K562 (cell line): ENCODE measurements around the gene AGAP1. TPM values are rescaled to one million over a fixed set of nuclear protein-coding genes. Genes with fewer than 3 reads are reported as not detected.

Source experiments
- ATAC-seq: fragments of 200-7000 bp; cut with Tn5 transposase; 3 replicates; pipeline ENCODE4 v1.9.1; 2020; ENCODE audit warnings: moderate library complexity
- BruUV-seq: library from RNA; stranded (reverse); fragments of 400-500 nt; replicated peaks from 2 replicates; lab custom pipeline; 2021; lab: Mats Ljungman, UMichigan
- CTCF ChIA-PET: fragments of 300-600 bp; formaldehyde crosslinking; extraction: SDS; loops from one replicate; lab custom pipeline; 2021; ENCODE audit warnings: low intra/inter-chr PET ratio; lab: Yijun Ruan, JAX
- POLR2A ChIA-PET: fragments of 300-600, 350-650 bp; sonication (Branson Sonifier 250); formaldehyde crosslinking; extraction: SDS; loops from one replicate; lab custom pipeline; 2021; ENCODE audit warnings: antibody characterized with exemption, inconsistent platforms; lab: Yijun Ruan, JAX
- DNase-seq, 4 experiments: peaks; one replicate each; pipeline versions ENCODE4 v3.0.0 to v3.0.0-alpha.2; 2011 to 2018; ENCODE audit warnings: low spot score in 3 of 4, mixed read lengths in 3 of 4; ENCODE audit errors: extremely low read depth in 1 of 4
- FAIRE-seq: peaks from 2 replicates; lab custom pipeline; 2011; peaks lifted over from hg19 to GRCh38; lab: Jason Lieb, UNC
- H2AFZ ChIP-seq: 2 replicates; pipeline ENCODE4 v1.6.0; 2011; ENCODE audit warnings: low read depth, low read length, control low read depth, inconsistent platforms
- H3K27ac ChIP-seq: fragments of 200-600 bp; 3 replicates; pipeline ENCODE4 v1.8.0; 2011; ENCODE audit warnings: low read depth, mild to moderate bottlenecking, control low read depth, inconsistent platforms, low read length, moderate library complexity, mixed read lengths; ENCODE audit errors: extremely low read depth
- H3K27me3 ChIP-seq, 2 experiments: fragments of 300-600 bp in 1 of 2; 2 replicates in 1 of 2; 3 replicates in 1 of 2; pipeline versions ENCODE4 v1.6.0 to v1.8.0; 2011; ENCODE audit warnings: inconsistent platforms in 2 of 2, low read length in 2 of 2, mild to moderate bottlenecking in 1 of 2, mixed read lengths in 1 of 2, moderate library complexity in 1 of 2; ENCODE audit not compliant: control insufficient read depth in 2 of 2, insufficient read depth in 2 of 2
- H3K36me3 ChIP-seq: fragments of 300-600 bp; 3 replicates; pipeline ENCODE4 v1.8.0; 2011; ENCODE audit warnings: mild to moderate bottlenecking, low read length, inconsistent platforms; ENCODE audit not compliant: control insufficient read depth, insufficient read depth
- H3K4me1 ChIP-seq, 2 experiments: fragments of 200-600 bp in 1 of 2; replicated peaks in 1 of 2; 2 replicates in 1 of 2; 3 replicates in 1 of 2; pipeline versions ENCODE4 v1.5.1 to v1.8.0; 2011; ENCODE audit warnings: inconsistent platforms in 2 of 2, low read length in 2 of 2, mild to moderate bottlenecking in 1 of 2, mixed read lengths in 1 of 2, moderate library complexity in 1 of 2; ENCODE audit not compliant: control insufficient read depth in 2 of 2, insufficient read depth in 2 of 2
- H3K4me2 ChIP-seq: 2 replicates; pipeline ENCODE4 v1.6.1; 2011; ENCODE audit warnings: low read length, control low read depth, inconsistent platforms, mixed read lengths; ENCODE audit not compliant: insufficient read depth
- H3K4me3 ChIP-seq: fragments of 200-600 bp; sonication (generic), shearing (Covaris generic); 2 replicates; pipeline ENCODE4 v1.5.1; 2016; ENCODE audit warnings: control low read depth, inconsistent platforms
- H3K79me2 ChIP-seq: fragments of 200-600 bp; 3 replicates; pipeline ENCODE4 v1.8.0; 2011; ENCODE audit warnings: low read length, inconsistent platforms; ENCODE audit not compliant: control insufficient read depth, insufficient read depth
- H3K9ac ChIP-seq, 2 experiments: 2 replicates each; pipeline versions ENCODE4 v1.6.0 to v1.6.1; 2011; ENCODE audit warnings: low read depth in 2 of 2, low read length in 2 of 2, control low read depth in 1 of 2, inconsistent platforms in 1 of 2, mild to moderate bottlenecking in 1 of 2, mixed read lengths in 1 of 2; ENCODE audit not compliant: insufficient read depth in 1 of 2
- H3K9me1 ChIP-seq: one replicate; pipeline ENCODE4 v1.6.0; 2011; ENCODE audit warnings: inconsistent platforms, mild to moderate bottlenecking, low read length, moderate library complexity; ENCODE audit not compliant: control insufficient read depth, insufficient read depth
- H3K9me3 ChIP-seq: replicated peaks from 2 replicates; pipeline ENCODE4 v1.5.1; 2011; ENCODE audit warnings: low read depth, low read length, inconsistent platforms; ENCODE audit not compliant: control insufficient read depth, insufficient read depth
- H4K20me1 ChIP-seq: replicated peaks from 2 replicates; pipeline ENCODE4 v1.6.1; 2011; ENCODE audit warnings: low read length, inconsistent platforms, mixed read lengths; ENCODE audit not compliant: control insufficient read depth, insufficient read depth
- MTA1 ChIP-seq: fragments of 450-650 bp; IDR thresholded peaks from 2 replicates; pipeline ENCODE4 v1.6.1; 2017; ENCODE audit warnings: borderline replicate concordance
- WGBS: fragments of 100-300 bp; shearing (Covaris generic); methylation state at CpG from one replicate; pipeline ENCODE4 v1.1.6; 2016; ENCODE audit warnings: low coverage, mixed read lengths; ENCODE audit not compliant: insufficient coverage; ENCODE audit errors: missing lambda C conversion rate; 5-methylcytosine and 5-hydroxymethylcytosine counted together
- in situ Hi-C: fragments of 300-500 bp; cut with MboI; formaldehyde crosslinking; loops from 4 replicates; pipeline ENCODE4 v1.15.0; 2018; ENCODE audit warnings: inconsistent platforms, mixed read lengths
- intact Hi-C: fragments of 100-400 bp; cut with micrococcal nuclease; formaldehyde crosslinking; loops from 2 replicates; pipeline ENCODE4 v1.14.2; 2022
- polyA plus RNA-seq, 8 experiments: library from polyadenylated mRNA; depleted of rRNA in 4 of 8; stranded (reverse) in 5 of 8; unstranded in 3 of 8; fragments of >200 nt; fragmentation: Nextera tagmentation in 2 of 8; fragmentation: Illumina TruSeq in 1 of 8; extraction: Ambion mirVana in 2 of 8; extraction: Trizol in 1 of 8; gene quantifications; 2 replicates each; pipeline versions ENCODE4 v1.2.1 to v1.2.3, GENCODE V29; 2011 to 2014; ENCODE audit warnings: inconsistent platforms in 1 of 8, missing spikeins in 1 of 8
- total RNA-seq, 7 experiments: library from RNA; depleted of rRNA in 6 of 7; stranded (reverse); fragments of >200 nt in 6 of 7; fragmentation: Illumina TruSeq in 2 of 7; extraction: Trizol in 2 of 7; gene quantifications; 2 replicates each; pipeline versions ENCODE4 v1.2.1 to v1.2.3, GENCODE V29; 2011 to 2021; ENCODE audit warnings: low replicate concordance in 1 of 7
- TF ChIP-seq, protein P1 (sequence below): IDR thresholded peaks from 2 replicates; pipeline ENCODE4 v1.6.1; 2016; ENCODE audit warnings: missing genetic modification characterization, missing compliant biosample characterization
- TF ChIP-seq, protein P2 (sequence below), 2 experiments: fragments of 450-650 bp in 1 of 2; sonication (generic) in 1 of 2; formaldehyde crosslinking in 1 of 2; IDR thresholded peaks in 1 of 2; conservative IDR thresholded peaks in 1 of 2; 2 replicates each; pipeline versions ENCODE4 v1.6.1 to v1.8.1; 2016 to 2023; ENCODE audit warnings: mild to moderate bottlenecking in 2 of 2, moderate library complexity in 2 of 2, inconsistent platforms in 1 of 2, missing genetic modification reagents in 1 of 2
- TF ChIP-seq, protein P3 (sequence below), 2 experiments: fragments of 450-650 bp in 1 of 2; sonication (generic) in 1 of 2; formaldehyde crosslinking in 1 of 2; IDR thresholded peaks; 2 replicates each; pipeline versions ENCODE4 v1.7.1 to v1.9.0; 2016 to 2022; ENCODE audit warnings: inconsistent platforms in 1 of 2, mild to moderate bottlenecking in 1 of 2, missing genetic modification reagents in 1 of 2

AGAP1 gene
- total and polyA plus RNA-seq, 9 of the 15 experiments (the other 6 are each of a cell fraction or from before 2014, with no cell fraction given), result 1.3 to 24.0 (median 10.6) TPM

GRCh38 chr2:235583925-235584637 lies 90.2 kb downstream of the AGAP1 start:
- DNase-seq (no peak), ATAC-seq (no peak), FAIRE-seq (no peak)
- 63% methylated on average over 8 of the region's 8 CpGs for WGBS
- POLR2A ChIA-PET, result no interaction called here
- H3K9me1 ChIP-seq, result no peaks in the 10 kb centered on the region
- no peaks in the 10 kb centered on the region for H3K4me1 ChIP-seq
- no peaks in the 10 kb centered on the region for H3K36me3 ChIP-seq
- no peak overlapping the region for H3K4me2 ChIP-seq
- in situ Hi-C loops, result loop anchor here (10.0 kb wide), 2 partner anchors 149 to 449 kb away; no protein-coding TSS in a partner anchor
- H3K27me3 ChIP-seq, result no peaks in the 10 kb centered on the region
- no peak overlapping the region for H3K4me3 ChIP-seq
- CTCF ChIA-PET, result no interaction called here
- no peak overlapping the region for H3K27ac ChIP-seq
- no TSS peak for BruUV-seq
- intact Hi-C loops, result no loop called here
- no peaks in the 10 kb centered on the region for H3K9me3 ChIP-seq
- H2AFZ ChIP-seq, result no peak overlapping the region
- H4K20me1 ChIP-seq, result peaks cover 24% of the 10 kb centered on the region
- H3K9ac ChIP-seq, result no peak overlapping the region
- peaks cover 53% of the 10 kb centered on the region for H3K79me2 ChIP-seq
- TF ChIP-seq, protein P1, sequence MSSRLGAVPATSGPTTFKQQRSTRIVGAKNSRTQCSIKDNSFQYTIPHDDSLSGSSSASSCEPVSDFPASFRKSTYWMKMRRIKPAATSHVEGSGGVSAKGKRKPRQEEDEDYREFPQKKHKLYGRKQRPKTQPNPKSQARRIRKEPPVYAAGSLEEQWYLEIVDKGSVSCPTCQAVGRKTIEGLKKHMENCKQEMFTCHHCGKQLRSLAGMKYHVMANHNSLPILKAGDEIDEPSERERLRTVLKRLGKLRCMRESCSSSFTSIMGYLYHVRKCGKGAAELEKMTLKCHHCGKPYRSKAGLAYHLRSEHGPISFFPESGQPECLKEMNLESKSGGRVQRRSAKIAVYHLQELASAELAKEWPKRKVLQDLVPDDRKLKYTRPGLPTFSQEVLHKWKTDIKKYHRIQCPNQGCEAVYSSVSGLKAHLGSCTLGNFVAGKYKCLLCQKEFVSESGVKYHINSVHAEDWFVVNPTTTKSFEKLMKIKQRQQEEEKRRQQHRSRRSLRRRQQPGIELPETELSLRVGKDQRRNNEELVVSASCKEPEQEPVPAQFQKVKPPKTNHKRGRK (tag), result no peak
- TF ChIP-seq, protein P2, sequence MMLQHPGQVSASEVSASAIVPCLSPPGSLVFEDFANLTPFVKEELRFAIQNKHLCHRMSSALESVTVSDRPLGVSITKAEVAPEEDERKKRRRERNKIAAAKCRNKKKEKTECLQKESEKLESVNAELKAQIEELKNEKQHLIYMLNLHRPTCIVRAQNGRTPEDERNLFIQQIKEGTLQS (IDR thresholded peaks at IDR 0.05), result peak; percentile 52; the same call in 1 of the 2 replicates
- TF ChIP-seq, protein P2 (CRISPR knock-in tag; conservative IDR thresholded peaks at IDR 0.05), result no peak
- TF ChIP-seq MTA1, result no peak
- TF ChIP-seq, protein P3, sequence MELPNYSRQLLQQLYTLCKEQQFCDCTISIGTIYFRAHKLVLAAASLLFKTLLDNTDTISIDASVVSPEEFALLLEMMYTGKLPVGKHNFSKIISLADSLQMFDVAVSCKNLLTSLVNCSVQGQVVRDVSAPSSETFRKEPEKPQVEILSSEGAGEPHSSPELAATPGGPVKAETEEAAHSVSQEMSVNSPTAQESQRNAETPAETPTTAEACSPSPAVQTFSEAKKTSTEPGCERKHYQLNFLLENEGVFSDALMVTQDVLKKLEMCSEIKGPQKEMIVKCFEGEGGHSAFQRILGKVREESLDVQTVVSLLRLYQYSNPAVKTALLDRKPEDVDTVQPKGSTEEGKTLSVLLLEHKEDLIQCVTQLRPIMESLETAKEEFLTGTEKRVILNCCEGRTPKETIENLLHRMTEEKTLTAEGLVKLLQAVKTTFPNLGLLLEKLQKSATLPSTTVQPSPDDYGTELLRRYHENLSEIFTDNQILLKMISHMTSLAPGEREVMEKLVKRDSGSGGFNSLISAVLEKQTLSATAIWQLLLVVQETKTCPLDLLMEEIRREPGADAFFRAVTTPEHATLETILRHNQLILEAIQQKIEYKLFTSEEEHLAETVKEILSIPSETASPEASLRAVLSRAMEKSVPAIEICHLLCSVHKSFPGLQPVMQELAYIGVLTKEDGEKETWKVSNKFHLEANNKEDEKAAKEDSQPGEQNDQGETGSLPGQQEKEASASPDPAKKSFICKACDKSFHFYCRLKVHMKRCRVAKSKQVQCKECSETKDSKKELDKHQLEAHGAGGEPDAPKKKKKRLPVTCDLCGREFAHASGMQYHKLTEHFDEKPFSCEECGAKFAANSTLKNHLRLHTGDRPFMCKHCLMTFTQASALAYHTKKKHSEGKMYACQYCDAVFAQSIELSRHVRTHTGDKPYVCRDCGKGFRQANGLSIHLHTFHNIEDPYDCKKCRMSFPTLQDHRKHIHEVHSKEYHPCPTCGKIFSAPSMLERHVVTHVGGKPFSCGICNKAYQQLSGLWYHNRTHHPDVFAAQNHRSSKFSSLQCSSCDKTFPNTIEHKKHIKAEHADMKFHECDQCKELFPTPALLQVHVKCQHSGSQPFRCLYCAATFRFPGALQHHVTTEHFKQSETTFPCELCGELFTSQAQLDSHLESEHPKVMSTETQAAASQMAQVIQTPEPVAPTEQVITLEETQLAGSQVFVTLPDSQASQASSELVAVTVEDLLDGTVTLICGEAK (IDR thresholded peaks at IDR 0.05), result no peak
- TF ChIP-seq, protein P3 (CRISPR knock-in tag; IDR thresholded peaks at IDR 0.05), result no peak
